ENCODE results near the gene PTPRD.

GRCh38 chr9:9718691-9719090 lies 894.1 kb downstream of the PTPRD start:
- TF ChIP-seq POLR2AphosphoS5 (IDR thresholded peaks at IDR 0.05; ENCODE audit: low read depth, low read length): no peak
- no peak for TF ChIP-seq REST (IDR thresholded peaks at IDR 0.05; ENCODE audit: insufficient read depth in 1 of 2, low read depth in 2 of 2, low read length in 2 of 2)
- TF ChIP-seq SIN3A (IDR thresholded peaks at IDR 0.05; ENCODE audit: borderline replicate concordance, insufficient read depth, low read length): no peak
- no peak for TF ChIP-seq TAF1 (IDR thresholded peaks at IDR 0.05; ENCODE audit: borderline replicate concordance, insufficient read depth, low read length)
- TF ChIP-seq FOXP2 (optimal IDR thresholded peaks at IDR 0.05; ENCODE audit: borderline replicate concordance, extremely low read depth, extremely low read length, insufficient read depth): no peak

Data from PFSK-1 (cell line).